Measurements from ENCODE around the gene ESPL1.

GRCh38 chr12:53258541-53259539 is 9.3 kb upstream of the ESPL1 start:
- TF ChIP-seq POLR2A (IDR thresholded peaks at IDR 0.05) (no peak), EP300 (IDR thresholded peaks at IDR 0.05) (no peak)
- TF ChIP-seq, protein P1, sequence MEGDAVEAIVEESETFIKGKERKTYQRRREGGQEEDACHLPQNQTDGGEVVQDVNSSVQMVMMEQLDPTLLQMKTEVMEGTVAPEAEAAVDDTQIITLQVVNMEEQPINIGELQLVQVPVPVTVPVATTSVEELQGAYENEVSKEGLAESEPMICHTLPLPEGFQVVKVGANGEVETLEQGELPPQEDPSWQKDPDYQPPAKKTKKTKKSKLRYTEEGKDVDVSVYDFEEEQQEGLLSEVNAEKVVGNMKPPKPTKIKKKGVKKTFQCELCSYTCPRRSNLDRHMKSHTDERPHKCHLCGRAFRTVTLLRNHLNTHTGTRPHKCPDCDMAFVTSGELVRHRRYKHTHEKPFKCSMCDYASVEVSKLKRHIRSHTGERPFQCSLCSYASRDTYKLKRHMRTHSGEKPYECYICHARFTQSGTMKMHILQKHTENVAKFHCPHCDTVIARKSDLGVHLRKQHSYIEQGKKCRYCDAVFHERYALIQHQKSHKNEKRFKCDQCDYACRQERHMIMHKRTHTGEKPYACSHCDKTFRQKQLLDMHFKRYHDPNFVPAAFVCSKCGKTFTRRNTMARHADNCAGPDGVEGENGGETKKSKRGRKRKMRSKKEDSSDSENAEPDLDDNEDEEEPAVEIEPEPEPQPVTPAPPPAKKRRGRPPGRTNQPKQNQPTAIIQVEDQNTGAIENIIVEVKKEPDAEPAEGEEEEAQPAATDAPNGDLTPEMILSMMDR (IDR thresholded peaks at IDR 0.05), result no peak

Data from ovary (tissue), 3 donors.